Measurements from ENCODE around the gene SMG5.

DNA sequence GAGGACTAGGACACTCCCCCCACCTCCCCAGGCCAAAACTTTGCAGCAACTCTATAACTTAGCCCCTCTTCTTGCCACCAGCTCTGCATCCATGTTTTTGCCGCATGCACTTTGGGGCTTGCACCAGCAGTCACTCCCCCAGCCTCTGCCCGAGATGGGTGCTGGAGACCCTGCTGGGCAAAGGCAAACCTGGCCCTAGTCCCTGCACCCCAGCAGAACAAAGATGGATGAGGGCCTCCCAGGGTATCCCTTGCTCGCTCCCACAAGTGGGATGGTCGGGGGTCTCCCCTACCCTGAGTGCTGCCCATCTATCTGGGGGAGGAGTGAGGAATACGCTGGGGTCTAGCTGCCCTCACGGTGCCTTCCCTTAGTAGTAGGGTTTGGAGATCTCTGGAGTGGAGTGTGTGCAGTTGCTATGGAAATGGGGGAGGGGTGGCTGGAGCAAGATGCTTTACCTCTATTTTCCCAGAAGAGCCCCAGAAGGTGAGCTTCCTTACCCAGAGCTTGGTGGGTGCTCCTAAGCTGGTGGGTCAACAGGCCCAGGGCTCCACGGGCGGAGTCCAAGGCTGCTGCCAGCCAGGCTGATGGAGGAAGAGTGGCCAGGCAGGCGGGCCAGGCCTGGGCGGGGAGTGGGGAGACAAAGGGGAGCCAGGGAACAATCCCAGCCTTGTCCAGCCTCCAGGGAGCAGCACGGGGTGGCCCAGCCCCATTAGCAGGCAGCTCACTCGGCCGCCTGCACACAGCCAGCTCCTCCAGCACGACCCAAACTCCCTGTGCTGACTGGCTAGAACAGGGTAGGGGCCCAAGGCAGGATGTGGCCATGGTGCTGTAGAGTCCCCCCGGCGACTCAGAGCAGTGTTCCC, 34.9 kb downstream of the SMG5 start, which contains the start of gene PAQR6:
- TF ChIP-seq, protein P1, sequence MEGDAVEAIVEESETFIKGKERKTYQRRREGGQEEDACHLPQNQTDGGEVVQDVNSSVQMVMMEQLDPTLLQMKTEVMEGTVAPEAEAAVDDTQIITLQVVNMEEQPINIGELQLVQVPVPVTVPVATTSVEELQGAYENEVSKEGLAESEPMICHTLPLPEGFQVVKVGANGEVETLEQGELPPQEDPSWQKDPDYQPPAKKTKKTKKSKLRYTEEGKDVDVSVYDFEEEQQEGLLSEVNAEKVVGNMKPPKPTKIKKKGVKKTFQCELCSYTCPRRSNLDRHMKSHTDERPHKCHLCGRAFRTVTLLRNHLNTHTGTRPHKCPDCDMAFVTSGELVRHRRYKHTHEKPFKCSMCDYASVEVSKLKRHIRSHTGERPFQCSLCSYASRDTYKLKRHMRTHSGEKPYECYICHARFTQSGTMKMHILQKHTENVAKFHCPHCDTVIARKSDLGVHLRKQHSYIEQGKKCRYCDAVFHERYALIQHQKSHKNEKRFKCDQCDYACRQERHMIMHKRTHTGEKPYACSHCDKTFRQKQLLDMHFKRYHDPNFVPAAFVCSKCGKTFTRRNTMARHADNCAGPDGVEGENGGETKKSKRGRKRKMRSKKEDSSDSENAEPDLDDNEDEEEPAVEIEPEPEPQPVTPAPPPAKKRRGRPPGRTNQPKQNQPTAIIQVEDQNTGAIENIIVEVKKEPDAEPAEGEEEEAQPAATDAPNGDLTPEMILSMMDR (IDR thresholded peaks at IDR 0.05) = no peak
- no peak for TF ChIP-seq POLR2A (IDR thresholded peaks at IDR 0.05)

Measured in thyroid gland (tissue), 4 donors.